ENCODE results near the gene SIM2.

GRCh38 chr21:36768496-36768895 lies 69.6 kb downstream of the SIM2 start:
- no peak for TF ChIP-seq CTCF (IDR thresholded peaks at IDR 0.05; ENCODE audit: low read depth, low read length, poor library complexity, severe bottlenecking)
- no peak for TF ChIP-seq EZH2phosphoT487 (IDR thresholded peaks at IDR 0.05; ENCODE audit: borderline replicate concordance, low read length)

Measured in DOHH2 (cell line).